Left colon (tissue), 2 donors: ENCODE measurements around the gene SSBP3. TPM values are rescaled to one million over a fixed set of nuclear protein-coding genes. Genes with fewer than 3 reads are reported as not detected.
A peak's percentile ranks its signal among the peaks of the same experiment; 100 is the strongest.

ENCODE experiments used
- ATAC-seq: fragments of 200-7000 bp; cut with Tn5 transposase; one replicate; pipeline ENCODE4 v1.9.1; 2020; ENCODE audit warnings: mild to moderate bottlenecking, moderate library complexity
- DNase-seq, 2 donors: peaks; one replicate each; pipeline ENCODE4 v3.0.0-alpha.2; 2020
- intact Hi-C, 2 donors: fragments of 100-400 bp; cut with DNase I in 1 of 2; cut with micrococcal nuclease in 1 of 2; formaldehyde crosslinking; loops; one replicate each; pipeline versions ENCODE4 v1.11.2 to v1.14.0; 2022; cut with DNase I, micrococcal nuclease
- total RNA-seq, 2 donors: library from RNA; stranded (reverse); fragmentation: NEBNext Ultra II Directional; extraction: Animal tissue kit (Norgen Biotek cat#: 25700); gene quantifications; one replicate each; pipeline ENCODE4 v1.2.1, GENCODE V29; 2021
- donor health status: DM: no; HTN: no; CAD: no.
- donor health status: DM: yes; HTN: yes; CAD: no.

The SSBP3 gene
- total RNA-seq, 2 donors from 2014 or later = 61.7 to 74.2 TPM

DNA sequence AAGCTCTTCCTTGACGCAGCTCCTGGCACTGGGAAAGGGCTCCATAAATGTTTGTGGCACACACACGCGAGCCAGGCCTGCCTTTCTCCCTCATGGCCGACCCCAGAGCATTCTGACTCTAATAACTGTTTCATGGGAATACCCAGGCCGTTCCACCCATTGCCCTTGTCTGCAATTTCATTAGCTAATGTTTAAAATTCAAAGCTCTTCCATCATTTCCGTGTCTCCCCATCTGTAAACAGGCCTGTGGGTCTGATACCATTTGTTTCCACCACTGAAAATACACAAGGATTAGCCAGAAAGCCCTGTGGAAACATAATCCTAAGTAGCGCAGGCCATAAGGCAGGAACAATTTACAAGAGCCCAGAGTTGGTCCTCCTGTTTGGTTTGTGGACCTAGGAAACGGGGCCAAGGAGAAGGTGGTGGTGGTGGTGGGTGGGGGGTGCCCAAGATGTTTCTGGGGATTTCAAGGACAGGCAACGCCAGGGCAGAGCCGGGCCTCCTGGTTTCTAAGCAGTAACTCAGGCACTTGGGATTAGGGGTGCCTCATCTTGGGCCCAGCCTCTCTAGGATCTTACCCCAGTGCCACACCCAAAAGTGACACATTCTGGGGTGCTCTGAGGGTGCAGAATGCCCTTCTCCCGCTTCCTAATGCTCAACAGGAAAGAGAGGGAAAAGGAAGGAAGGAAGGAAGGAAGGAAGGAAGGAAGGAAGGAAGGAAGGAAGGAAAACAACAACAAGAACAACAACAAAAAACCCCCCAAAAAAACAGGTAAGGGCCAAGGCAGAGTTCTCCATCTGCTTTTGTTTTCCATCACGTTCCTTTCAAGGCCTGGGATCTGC is 79.4 kb downstream of the SSBP3 start:
- intact Hi-C loops = no loop called here
- ATAC-seq = no peak
- DNase-seq = no peak

GRCh38 chr1:54325703-54326461 is 80.3 kb downstream of the SSBP3 start:
- ATAC-seq (no peak), DNase-seq (no peak)
- intact Hi-C loops = no loop called here

GRCh38 chr1:54325284-54325683 is 80.9 kb downstream of the SSBP3 start:
- DNase-seq (no peak), ATAC-seq (no peak)
- intact Hi-C loops = no loop called here

- no peak for ATAC-seq
- DNase-seq = no peak
- intact Hi-C loops = no loop called here
These were observed 81.7 kb downstream of the SSBP3 start for GRCh38 chr1:54324251-54325140.

GRCh38 chr1:54323921-54324250 is 82.3 kb downstream of the SSBP3 start:
- intact Hi-C loops = no loop called here

GRCh38 chr1:54323324-54323739 is 82.9 kb downstream of the SSBP3 start:
- peak; percentile 71 for ATAC-seq
- DNase-seq = peak in 1 of 2 donors; percentile 58
- intact Hi-C loops = no loop called here

More at GRCh38 chr1:54323921-54324250, 82.3 kb downstream of the SSBP3 start:
- DNase-seq (no peak), ATAC-seq (no peak)

GRCh38 chr1:54318246-54318814 is 87.9 kb downstream of the SSBP3 start:
- intact Hi-C loops = no loop called here
- DNase-seq = no peak
- no peak for ATAC-seq

DNA sequence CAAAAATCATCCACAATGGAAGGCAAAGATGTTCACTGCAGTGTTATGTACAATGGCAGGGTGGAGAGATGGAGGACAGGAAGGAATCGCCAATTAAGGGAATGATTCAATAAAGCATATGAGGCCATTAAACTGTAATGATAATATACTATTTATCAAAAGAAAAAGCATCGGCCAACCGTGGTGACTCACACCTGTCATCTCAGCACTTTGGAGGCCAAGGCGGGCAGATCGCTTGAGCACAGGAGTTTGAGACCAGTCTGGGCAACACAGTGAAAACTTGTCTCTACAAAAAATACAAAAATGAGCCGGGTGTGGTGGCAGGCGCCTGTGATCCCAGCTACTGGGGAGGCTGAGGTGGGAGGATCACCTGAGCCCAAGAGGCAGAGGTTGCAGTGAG is 89.1 kb downstream of the SSBP3 start:
- intact Hi-C loops = no loop called here
- no peak for ATAC-seq
- DNase-seq = no peak

DNA sequence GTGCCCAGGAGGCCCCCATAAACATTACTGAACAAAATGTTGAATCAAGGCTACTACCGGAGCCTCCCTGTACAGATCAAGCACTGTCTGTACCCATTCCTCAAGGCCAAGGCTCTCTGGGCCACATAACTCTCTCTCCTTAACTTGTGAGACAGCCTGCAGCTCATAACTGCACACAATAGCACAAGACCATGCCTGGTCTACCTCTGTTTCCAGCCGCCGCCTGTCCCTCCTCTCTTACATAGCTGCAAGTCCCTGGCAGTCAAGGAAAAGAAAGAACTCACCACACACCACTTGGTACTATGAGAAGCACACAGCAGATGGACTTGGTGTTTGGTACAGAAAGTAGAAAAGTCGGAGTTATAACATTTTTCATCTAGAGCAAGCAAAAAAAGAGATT is 91.1 kb downstream of the SSBP3 start:
- DNase-seq = no peak
- intact Hi-C loops = no loop called here
- peak; percentile 20 for ATAC-seq

- ATAC-seq (peak; percentile 81), DNase-seq (peak; percentile 63 to 70)
- intact Hi-C loops = no loop called here
These were observed 91.5 kb downstream of the SSBP3 start for GRCh38 chr1:54314696-54315095.

- peak in 1 of 2 donors; percentile 62 for DNase-seq
- peak; percentile 25 for ATAC-seq
- intact Hi-C loops = no loop called here
These were observed 93.3 kb downstream of the SSBP3 start for GRCh38 chr1:54312796-54313316.

GRCh38 chr1:54311506-54311905 is 94.7 kb downstream of the SSBP3 start:
- DNase-seq = no peak
- ATAC-seq = no peak
- intact Hi-C loops = no loop called here

DNA sequence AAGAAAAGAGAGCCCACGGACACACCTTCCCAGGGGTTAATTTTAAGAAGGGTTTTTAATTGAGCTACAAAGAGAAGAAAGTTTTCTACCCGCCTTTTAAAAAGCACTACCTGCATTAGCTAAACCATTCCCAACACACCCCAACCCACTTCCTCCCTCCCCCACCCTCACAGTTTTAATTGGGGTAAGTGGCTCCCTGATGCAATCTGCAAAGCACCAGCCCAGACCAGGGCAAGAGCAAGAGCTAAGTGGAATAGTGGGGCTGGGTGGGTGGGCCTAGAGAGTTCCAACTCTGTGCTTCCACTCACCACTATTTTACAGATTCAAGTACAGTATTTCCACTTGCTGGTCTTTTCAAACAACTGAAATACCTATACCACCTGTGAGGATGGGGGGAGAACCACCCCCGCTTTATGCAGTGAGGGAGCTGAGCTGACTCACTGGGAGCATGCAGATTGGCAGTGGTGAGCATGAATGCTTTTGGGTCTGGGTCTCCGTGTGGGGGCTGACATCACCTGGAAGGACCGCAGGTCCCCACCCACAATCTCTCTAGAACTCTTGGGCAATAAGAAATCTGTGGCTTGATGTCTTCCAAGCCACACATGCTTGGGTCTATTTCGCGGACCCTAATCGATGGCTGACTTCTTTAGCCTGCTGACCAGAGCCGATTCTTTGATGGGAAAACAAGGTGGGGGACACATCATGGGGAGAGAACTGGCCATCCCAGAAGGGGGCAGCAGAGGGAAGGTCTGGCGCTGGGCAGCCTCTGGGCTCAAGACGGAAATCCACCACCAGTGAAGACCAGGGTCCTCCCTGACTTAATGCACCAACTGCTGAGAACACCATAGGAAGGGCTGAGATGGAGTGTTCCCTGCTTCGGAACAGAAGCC is 95.5 kb downstream of the SSBP3 start:
- intact Hi-C loops = no loop called here

DNA sequence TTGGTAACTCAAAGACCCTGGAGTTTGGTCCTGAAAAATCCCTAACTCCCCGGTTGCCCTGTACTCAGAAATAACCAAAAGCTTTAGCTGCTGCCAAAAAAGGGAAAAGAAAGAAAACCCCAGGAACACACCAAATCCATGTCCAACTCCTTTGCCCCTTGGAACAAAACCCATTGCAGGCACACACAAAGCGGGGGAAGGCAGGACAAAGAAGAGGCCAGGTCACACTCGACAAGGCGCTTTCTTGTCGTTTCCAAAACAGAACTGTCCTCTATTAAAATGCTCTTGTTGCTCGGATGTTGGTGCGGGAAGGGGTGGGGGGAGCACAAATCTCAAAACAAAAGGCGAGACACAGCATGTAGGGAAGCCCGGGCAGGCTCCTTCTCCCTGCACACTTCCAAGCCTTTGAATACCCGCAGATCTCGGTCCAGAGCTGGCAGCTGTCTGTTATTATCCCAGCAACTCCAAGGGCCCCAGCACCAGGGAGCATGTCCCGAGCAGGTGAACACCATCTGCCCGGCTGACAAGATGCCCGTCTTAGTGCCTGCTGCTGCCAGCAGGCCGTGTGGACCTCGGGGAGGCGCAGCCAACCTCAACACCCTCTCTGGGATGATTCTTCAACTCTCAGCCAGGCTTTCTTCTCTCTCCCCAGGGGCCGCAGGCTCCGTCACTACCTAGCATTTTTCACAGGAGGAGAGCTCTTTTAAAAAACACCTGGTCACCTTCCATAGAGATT is 96.4 kb downstream of the SSBP3 start:
- ATAC-seq (no peak), DNase-seq (no peak)
- intact Hi-C loops = no loop called here

More for the DNA sequence above, 95.5 kb downstream of the SSBP3 start:
- peak in 1 of 2 donors; percentile 56 for DNase-seq
- ATAC-seq = peak; percentile 47

DNA sequence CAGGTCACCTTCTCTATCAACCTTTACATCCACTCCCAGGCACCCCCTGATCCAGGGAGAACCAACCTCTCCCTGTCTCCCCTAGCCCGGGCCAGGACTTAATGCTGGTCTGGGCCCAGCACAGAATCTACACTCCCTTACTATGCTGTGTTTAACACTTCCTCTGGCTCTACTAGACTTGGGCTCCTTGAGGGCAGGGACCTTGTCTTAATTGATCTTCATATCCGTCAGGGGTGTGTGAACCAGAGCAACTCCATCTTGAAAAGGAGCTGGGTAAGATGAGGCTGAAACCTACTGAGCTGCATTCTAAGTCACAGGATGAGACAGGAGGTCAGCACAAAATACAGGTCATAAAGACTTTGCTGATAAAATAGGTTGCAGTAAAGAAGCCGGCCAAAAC is 98.9 kb downstream of the SSBP3 start:
- ATAC-seq = no peak
- intact Hi-C loops = no loop called here
- DNase-seq = no peak

DNA sequence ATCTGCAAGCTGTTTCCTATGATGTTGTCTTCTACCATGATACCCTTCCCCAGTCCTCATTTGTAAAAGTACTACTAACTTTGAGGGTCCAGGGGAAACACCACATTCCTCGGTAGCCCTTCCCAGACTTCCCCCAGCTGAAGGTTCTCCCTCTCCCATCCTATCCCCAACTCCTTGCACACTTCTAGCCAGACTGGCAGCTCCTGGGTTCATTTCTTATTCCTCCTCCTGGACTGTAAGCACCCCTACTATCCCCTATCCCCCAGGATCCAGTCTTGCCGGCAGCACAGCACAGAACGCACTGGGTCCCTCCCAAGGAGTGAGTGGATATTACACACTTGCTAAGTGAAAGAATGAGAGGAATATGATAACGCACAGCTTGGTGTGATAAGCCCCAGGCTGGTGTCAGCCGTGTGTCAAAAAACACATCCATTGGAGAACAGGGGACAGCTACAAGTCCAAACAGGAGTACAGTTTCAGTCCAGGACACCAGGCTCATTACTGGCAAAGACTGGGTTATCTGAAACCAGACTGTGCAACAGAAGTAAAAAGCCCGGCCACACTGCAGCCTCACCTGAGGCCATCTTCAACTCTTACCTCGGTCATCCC is 100.2 kb downstream of the SSBP3 start:
- no peak for DNase-seq
- no peak for ATAC-seq
- intact Hi-C loops = no loop called here

DNA sequence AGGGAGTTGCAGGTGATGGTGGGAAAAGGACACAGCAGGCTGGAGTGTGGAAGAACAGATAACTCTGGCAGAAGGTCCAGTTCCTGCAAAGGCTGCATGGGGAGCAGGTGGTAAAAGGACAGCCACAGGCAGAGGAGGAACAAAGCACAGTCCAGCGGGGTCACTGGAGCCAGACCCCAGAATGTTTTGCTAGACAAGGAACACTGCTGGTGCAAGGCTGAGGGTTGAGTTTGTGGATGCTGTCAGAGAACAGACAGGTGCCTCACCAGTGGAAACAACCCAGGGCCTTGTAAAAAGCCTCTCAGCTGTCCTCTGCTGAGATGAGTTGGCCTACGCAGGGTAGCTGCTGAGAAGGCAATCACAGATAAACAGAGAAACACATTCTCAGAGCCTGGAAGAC is 101.7 kb downstream of the SSBP3 start:
- intact Hi-C loops = no loop called here
- DNase-seq (no peak), ATAC-seq (no peak)
